ENCODE data around the gene HAAO.

Gene HAAO

DNA sequence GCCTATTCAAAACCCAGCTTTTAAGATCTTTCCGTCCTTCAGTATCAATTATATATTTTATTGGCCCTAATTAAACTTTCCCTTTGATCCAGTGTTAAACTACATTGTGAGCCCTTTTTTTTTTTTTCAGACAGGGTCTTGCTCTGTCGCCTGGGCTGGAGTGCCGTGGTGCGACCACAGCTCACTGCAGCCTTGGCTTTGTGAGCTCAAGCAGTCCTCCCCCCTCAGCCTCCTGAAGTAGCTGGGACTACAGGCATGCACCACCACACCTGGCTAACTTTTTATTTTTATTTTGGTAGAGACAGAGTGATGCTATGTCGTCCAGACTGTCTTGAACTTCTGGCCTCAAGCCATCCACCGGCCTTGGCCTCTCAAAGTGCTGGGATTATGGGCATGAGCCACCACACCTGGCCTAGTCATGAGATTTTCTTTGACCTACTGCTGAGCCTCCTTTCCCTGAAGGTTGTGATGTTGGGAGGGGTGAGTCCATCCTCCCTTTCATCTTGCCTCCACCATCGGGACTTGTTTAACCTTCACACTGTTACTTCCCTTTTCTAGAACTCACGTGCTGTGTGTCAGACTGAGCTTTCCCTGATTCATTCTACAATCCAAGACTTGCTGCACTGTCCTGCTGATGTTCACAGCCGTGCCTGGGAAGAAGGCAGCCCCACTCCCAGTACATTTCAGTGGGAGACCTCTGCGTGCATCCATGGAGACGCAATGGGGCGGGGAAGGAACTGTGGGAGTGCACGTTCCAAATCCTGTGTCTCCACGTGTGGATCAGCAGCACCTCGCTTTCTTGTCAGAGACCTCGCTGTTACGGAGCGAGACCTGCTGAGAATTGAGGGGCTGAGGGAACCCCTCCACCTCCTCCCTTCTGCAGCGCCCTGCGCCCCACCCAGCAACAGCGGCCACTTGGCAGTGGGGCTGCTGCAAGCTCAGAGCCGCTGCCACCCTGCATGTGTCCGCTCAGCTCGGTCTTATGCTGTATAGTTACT, 39.3 kb downstream of the HAAO start:
- no peak for DNase-seq (ENCODE audit: low read depth, low spot score)
- TF ChIP-seq, protein P1, sequence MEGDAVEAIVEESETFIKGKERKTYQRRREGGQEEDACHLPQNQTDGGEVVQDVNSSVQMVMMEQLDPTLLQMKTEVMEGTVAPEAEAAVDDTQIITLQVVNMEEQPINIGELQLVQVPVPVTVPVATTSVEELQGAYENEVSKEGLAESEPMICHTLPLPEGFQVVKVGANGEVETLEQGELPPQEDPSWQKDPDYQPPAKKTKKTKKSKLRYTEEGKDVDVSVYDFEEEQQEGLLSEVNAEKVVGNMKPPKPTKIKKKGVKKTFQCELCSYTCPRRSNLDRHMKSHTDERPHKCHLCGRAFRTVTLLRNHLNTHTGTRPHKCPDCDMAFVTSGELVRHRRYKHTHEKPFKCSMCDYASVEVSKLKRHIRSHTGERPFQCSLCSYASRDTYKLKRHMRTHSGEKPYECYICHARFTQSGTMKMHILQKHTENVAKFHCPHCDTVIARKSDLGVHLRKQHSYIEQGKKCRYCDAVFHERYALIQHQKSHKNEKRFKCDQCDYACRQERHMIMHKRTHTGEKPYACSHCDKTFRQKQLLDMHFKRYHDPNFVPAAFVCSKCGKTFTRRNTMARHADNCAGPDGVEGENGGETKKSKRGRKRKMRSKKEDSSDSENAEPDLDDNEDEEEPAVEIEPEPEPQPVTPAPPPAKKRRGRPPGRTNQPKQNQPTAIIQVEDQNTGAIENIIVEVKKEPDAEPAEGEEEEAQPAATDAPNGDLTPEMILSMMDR (IDR thresholded peaks at IDR 0.05; ENCODE audit: low read depth, low read length): no peak
- in situ Hi-C loops (cut with HindIII; ENCODE audit: low sequenced_read_pairs): no loop called here
- H3K4me3 ChIP-seq (ENCODE audit: low read depth, low read length): no peak overlapping the region

DNA sequence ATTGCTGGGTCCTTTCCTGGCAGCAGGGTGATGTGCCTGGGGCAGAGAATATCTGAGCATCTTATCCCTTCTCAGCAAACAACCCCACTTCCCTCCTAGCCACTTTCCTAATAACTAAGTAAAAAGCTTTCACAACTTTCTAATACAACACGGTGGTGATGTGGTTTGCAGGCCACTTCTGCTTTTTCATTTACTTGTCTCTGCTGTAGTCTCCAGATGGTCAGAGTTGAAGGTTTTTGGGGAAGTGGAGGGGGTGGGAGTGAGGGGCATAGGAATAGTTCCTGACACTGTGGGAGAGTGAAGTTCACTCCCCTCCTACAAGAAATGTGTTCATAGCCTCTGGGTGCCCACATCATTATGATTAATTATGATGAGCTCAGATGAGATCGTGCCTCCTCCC, 40.1 kb downstream of the HAAO start:
- no peak overlapping the region for H3K4me3 ChIP-seq (ENCODE audit: low read depth, low read length)
- in situ Hi-C loops (cut with HindIII; ENCODE audit: low sequenced_read_pairs): no loop called here
- TF ChIP-seq, protein P1 (IDR thresholded peaks at IDR 0.05; ENCODE audit: low read depth, low read length): no peak
- DNase-seq (ENCODE audit: low read depth, low spot score): no peak

DNA sequence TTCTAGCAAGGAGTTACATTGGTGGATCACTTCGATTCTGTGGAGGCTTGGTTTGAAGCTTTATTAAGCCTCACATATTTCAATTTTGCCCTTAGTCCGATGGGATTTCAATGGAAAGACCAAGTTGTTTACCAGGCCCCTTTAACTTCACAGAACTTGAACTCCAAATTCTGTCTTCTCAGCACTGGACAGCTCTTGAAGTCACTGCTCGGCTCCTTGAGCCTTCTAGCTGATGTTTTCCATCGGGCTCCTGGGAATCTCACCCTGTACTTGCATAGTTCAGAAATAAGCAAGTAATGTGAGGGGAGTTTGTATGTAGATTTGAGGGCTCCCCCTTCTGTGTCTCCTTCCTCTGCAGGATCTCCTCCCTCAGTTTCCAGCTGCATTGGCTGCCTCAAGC, 43.5 kb downstream of the HAAO start:
- TF ChIP-seq, protein P1 (IDR thresholded peaks at IDR 0.05; ENCODE audit: low read depth, low read length): no peak
- no peak overlapping the region for H3K4me3 ChIP-seq (ENCODE audit: low read depth, low read length)
- DNase-seq (ENCODE audit: low read depth, low spot score): no peak
- in situ Hi-C loops (cut with HindIII; ENCODE audit: low sequenced_read_pairs): no loop called here

DNA sequence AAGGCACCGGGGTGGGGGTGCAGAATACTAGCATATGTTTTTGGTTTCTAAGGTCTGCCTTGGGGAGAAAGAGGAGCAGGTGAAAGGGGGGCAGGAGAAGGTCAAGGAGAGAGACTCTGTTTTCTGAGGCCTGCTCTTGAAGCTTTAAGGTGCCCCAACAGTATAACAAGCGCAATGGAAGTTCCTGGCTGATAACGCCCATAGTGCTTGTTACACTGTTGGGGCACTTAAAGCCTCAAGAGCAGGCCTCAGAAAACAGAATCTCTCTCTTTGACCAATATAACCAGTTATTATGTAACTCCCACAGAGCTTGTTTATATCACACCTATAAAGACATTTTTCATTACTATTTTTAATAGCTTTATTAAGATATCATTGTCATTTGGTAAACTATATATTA, 45.0 kb downstream of the HAAO start:
- DNase-seq (ENCODE audit: low read depth, low spot score): no peak
- in situ Hi-C loops (cut with HindIII; ENCODE audit: low sequenced_read_pairs): no loop called here
- H3K4me3 ChIP-seq (ENCODE audit: low read depth, low read length): no peak overlapping the region
- TF ChIP-seq, protein P1 (IDR thresholded peaks at IDR 0.05; ENCODE audit: low read depth, low read length): no peak

DNA sequence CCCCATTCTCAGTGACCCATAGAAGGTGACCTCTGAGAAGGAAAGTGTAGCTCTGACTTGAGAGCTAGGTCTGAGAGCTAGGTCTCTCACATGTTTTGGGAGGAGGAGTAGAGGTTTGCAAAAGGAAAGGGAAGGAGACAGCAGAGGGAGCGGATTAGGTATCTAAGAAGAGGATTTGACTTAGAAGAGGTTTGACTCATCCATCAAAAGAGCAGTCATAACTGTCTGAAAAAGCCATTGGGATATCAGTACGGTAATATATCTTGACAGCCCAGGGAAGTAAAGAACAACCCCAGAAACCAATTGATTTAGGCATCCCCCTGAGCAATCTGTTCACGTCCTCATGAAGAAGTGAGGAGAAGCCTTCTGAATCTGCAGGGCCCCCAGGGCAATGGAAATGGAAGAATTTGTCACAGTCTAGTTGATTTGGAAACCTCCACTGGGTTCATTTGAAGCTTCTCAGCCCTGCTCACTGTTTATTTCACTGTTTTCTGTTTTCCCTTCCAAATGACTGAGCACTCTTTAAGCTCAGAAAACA, 47.8 kb downstream of the HAAO start:
- DNase-seq (ENCODE audit: low read depth, low spot score): no peak
- in situ Hi-C loops (cut with HindIII; ENCODE audit: low sequenced_read_pairs): no loop called here
- TF ChIP-seq, protein P1 (IDR thresholded peaks at IDR 0.05; ENCODE audit: low read depth, low read length): no peak
- no peak overlapping the region for H3K4me3 ChIP-seq (ENCODE audit: low read depth, low read length)

DNA sequence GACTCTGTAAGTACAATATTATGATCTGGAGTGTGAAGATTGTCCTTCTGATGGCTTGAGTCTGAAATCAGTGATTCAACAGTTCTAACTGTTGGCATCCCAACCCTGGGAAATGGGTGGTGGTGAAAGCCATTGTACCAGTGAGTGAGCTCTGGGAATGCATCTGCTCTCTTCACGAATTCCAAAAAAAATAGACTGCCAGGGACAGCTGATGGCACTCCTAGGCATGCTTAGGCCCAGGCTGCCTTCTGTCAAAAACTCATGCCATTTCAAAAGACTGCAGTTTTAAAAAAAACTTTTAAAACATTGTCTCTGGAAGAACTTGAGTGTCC, 48.8 kb downstream of the HAAO start:
- no peak for DNase-seq (ENCODE audit: low read depth, low spot score)
- in situ Hi-C loops (cut with HindIII; ENCODE audit: low sequenced_read_pairs): no loop called here
- no peak overlapping the region for H3K4me3 ChIP-seq (ENCODE audit: low read depth, low read length)
- TF ChIP-seq, protein P1 (IDR thresholded peaks at IDR 0.05; ENCODE audit: low read depth, low read length): no peak
